Effector memory CD8-positive, alpha-beta T cell (primary cell): ENCODE results near the gene BMAL1.

Source experiments
- ATAC-seq: fragments of 150-1000 bp; cut with Tn5 transposase; replicated peaks from 2 replicates; pipeline ENCODE4 v1.10.0; 2021; ENCODE audit warnings: mild to moderate bottlenecking, moderate library complexity
- DNase-seq, 3 experiments: peaks; one replicate each; pipeline ENCODE4 v3.0.0; 2021
- H3K27ac Mint-ChIP-seq, 2 donors: one replicate each; pipeline ENCODE4 v1.8.0; 2022; ENCODE audit warnings: mild to moderate bottlenecking in 2 of 2, mixed read lengths in 2 of 2, moderate library complexity in 2 of 2
- H3K27me3 Mint-ChIP-seq, 2 donors: one replicate each; pipeline ENCODE4 v1.8.0; 2022; ENCODE audit warnings: mixed read lengths in 2 of 2
- H3K36me3 Mint-ChIP-seq: one replicate; pipeline ENCODE4 v1.8.0; 2022; ENCODE audit warnings: mild to moderate bottlenecking, moderate library complexity, mixed read lengths; ENCODE audit not compliant: insufficient read depth
- H3K4me1 Mint-ChIP-seq, 2 donors: one replicate each; pipeline ENCODE4 v1.8.0; 2022; ENCODE audit warnings: low read depth in 2 of 2, mixed read lengths in 2 of 2
- H3K4me3 Mint-ChIP-seq, 2 donors: one replicate each; pipeline ENCODE4 v1.8.0; 2022; ENCODE audit warnings: mild to moderate bottlenecking in 2 of 2, mixed read lengths in 2 of 2, moderate library complexity in 2 of 2
- H3K9me3 Mint-ChIP-seq, 2 donors: one replicate each; pipeline ENCODE4 v1.8.0; 2022; ENCODE audit warnings: mixed read lengths in 2 of 2

Gene BMAL1

DNA sequence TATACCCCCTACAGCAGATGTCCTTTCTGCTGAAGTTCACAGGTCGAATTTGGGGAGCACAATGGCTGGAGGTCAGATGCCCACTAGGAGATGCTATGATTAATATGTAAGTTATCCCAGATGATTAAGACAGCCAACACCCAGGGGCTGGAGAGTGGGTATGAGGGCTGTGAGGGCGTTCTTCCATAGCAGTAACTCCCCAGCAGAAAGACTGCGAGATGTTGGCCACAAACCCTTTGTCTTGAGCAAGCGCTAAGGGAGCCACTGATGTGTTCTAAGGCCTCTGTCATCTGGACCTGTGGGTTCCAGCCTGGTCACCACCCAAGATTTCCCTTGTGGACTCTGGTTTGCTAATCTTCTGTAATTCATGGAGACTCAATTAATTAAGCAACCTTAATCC lies 77.6 kb downstream of the BMAL1 start:
- Mint-ChIP-seq H3K27ac (peak overlapping the region in 1 of 2 donors; percentile 49), H3K4me1 (peaks cover 14 to 16% of the 10 kb centered on the region in 2 donors), H3K9me3 (no peaks in the 10 kb centered on the region), H3K27me3 (no peaks in the 10 kb centered on the region), H3K4me3 (no peak overlapping the region), H3K36me3 (peaks cover 58% of the 10 kb centered on the region)
- no peak for DNase-seq
- ATAC-seq = no peak

- Mint-ChIP-seq H3K36me3 (peaks cover 67% of the 10 kb centered on the region), H3K9me3 (no peaks in the 10 kb centered on the region), H3K27me3 (no peaks in the 10 kb centered on the region), H3K27ac (no peak overlapping the region), H3K4me1 (peaks cover 0 to 6% of the 10 kb centered on the region in 2 donors), H3K4me3 (no peak overlapping the region)
- no peak for DNase-seq
- ATAC-seq = no peak
Measured at GRCh38 chr11:13357232-13357631, 79.6 kb downstream of the BMAL1 start.

- ATAC-seq (no peak), DNase-seq (no peak)
- H3K9me3 Mint-ChIP-seq = no peaks in the 10 kb centered on the region
- H3K36me3 Mint-ChIP-seq = peaks cover 71% of the 10 kb centered on the region
- H3K27me3 Mint-ChIP-seq = no peaks in the 10 kb centered on the region
- H3K4me3 Mint-ChIP-seq = no peak overlapping the region
- H3K27ac Mint-ChIP-seq = no peak overlapping the region
- H3K4me1 Mint-ChIP-seq = peaks cover 0 to 5% of the 10 kb centered on the region in 2 donors
Measured at GRCh38 chr11:13358596-13359270, 81.1 kb downstream of the BMAL1 start.

- Mint-ChIP-seq H3K27ac (peak overlapping the region in 1 of 2 donors; percentile 35), H3K36me3 (peaks cover 80% of the 10 kb centered on the region), H3K27me3 (no peaks in the 10 kb centered on the region), H3K4me1 (no peaks in the 10 kb centered on the region), H3K4me3 (no peak overlapping the region), H3K9me3 (no peaks in the 10 kb centered on the region)
- ATAC-seq (no peak), DNase-seq (no peak)
Measured at GRCh38 chr11:13362596-13363109, 85.1 kb downstream of the BMAL1 start.

- peaks cover 71% of the 10 kb centered on the region for H3K36me3 Mint-ChIP-seq
- peak overlapping the region; percentile 39 to 52 for H3K27ac Mint-ChIP-seq
- H3K4me3 Mint-ChIP-seq = no peak overlapping the region
- H3K27me3 Mint-ChIP-seq = no peaks in the 10 kb centered on the region
- no peak for ATAC-seq
- H3K4me1 Mint-ChIP-seq = no peaks in the 10 kb centered on the region
- H3K9me3 Mint-ChIP-seq = no peaks in the 10 kb centered on the region
- no peak for DNase-seq
Measured at GRCh38 chr11:13364388-13364787, 86.8 kb downstream of the BMAL1 start.

- H3K36me3 Mint-ChIP-seq = peaks cover 56% of the 10 kb centered on the region
- DNase-seq (no peak), ATAC-seq (no peak)
Measured at GRCh38 chr11:13366266-13367026, 88.9 kb downstream of the BMAL1 start.

DNA sequence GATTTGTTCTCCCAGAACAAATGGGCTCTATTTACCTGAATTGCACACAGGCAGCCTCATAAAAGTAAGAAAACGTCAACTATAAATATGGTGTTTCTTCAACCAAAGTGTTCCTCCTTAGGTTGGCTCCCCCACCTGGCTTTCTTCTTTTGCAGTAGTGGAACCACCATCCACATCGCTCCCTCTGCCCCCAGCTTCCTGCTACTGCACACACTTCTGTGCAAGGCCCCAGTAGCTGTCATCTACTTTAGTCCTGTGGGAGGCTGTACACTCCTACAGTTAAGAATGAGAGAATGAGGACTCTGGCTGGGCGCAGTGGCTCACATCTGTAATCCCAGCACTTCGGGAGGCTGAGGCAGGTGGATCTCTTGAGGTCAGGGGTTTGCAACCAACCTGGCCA lies 89.5 kb downstream of the BMAL1 start:
- peaks cover 51% of the 10 kb centered on the region for H3K36me3 Mint-ChIP-seq

More at GRCh38 chr11:13366266-13367026, 88.9 kb downstream of the BMAL1 start:
- Mint-ChIP-seq H3K4me3 (no peak overlapping the region), H3K4me1 (no peaks in the 10 kb centered on the region), H3K27ac (peak overlapping the region in 1 of 2 donors; percentile 67), H3K9me3 (no peaks in the 10 kb centered on the region), H3K27me3 (no peaks in the 10 kb centered on the region)

DNA sequence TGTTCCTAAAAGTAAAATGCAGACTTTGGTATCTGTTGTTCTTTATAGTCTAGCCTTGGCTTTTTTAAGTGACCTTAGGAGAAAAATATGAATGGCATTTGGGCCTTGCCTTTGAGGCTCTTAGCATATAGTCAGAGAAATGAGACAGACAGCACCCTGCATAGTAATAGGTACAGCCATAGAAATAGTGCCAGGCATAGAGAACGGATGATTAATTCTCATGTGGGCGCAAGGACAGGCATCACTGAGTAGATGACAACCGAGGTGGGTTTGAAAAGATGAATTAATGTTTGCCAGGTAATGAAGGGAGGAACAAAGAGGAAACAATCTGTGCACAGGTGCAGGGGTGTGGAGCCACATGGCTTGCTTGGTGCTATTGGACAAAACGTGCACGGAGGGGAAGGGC lies 90.5 kb downstream of the BMAL1 start:
- Mint-ChIP-seq H3K4me1 (no peaks in the 10 kb centered on the region), H3K27me3 (no peaks in the 10 kb centered on the region), H3K4me3 (no peak overlapping the region), H3K27ac (peak overlapping the region in 1 of 2 donors; percentile 24), H3K9me3 (no peaks in the 10 kb centered on the region), H3K36me3 (peaks cover 46% of the 10 kb centered on the region)
- no peak for ATAC-seq
- DNase-seq = no peak

More for the DNA sequence above, 89.5 kb downstream of the BMAL1 start:
- Mint-ChIP-seq H3K27ac (peak overlapping the region in 1 of 2 donors; percentile 67), H3K9me3 (no peaks in the 10 kb centered on the region), H3K4me1 (no peaks in the 10 kb centered on the region), H3K4me3 (no peak overlapping the region), H3K27me3 (no peaks in the 10 kb centered on the region)
- no peak for DNase-seq
- ATAC-seq = no peak

GRCh38 chr11:13373216-13373615 lies 95.6 kb downstream of the BMAL1 start:
- Mint-ChIP-seq H3K4me3 (no peak overlapping the region), H3K36me3 (peaks cover 31% of the 10 kb centered on the region), H3K4me1 (peaks cover 6 to 11% of the 10 kb centered on the region in 2 donors), H3K27me3 (no peaks in the 10 kb centered on the region), H3K27ac (no peak overlapping the region), H3K9me3 (no peaks in the 10 kb centered on the region)
- DNase-seq (no peak), ATAC-seq (no peak)

- no peak overlapping the region for H3K4me3 Mint-ChIP-seq
Measured at GRCh38 chr11:13375798-13376197, 98.2 kb downstream of the BMAL1 start.

DNA sequence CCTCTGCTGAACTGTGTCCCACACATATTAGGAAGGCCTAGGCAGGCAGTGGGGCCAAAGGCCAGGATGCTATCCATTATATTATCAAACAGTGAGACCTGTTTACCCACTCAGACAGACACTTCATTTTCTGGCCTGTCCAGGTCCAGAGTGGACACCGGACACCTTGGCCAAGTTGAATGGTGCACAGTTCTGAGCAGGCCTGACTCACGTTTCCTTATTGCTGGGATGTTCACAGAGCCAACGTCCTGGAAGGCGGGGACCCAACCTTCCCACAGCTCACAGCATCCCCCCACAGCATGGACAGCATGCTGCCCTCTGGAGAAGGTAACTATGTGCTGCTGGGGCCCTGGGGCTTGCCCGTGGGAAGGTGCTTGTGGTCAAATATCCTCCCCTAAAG lies 98.8 kb downstream of the BMAL1 start:
- no peak for DNase-seq
- no peak for ATAC-seq
- Mint-ChIP-seq H3K9me3 (no peaks in the 10 kb centered on the region), H3K36me3 (peaks cover 39% of the 10 kb centered on the region), H3K27ac (peak overlapping the region in 1 of 2 donors; percentile 67), H3K4me1 (peaks cover 7 to 11% of the 10 kb centered on the region in 2 donors), H3K27me3 (no peaks in the 10 kb centered on the region), H3K4me3 (no peak overlapping the region)

More at GRCh38 chr11:13375798-13376197, 98.2 kb downstream of the BMAL1 start:
- Mint-ChIP-seq H3K27ac (peak overlapping the region in 1 of 2 donors; percentile 67), H3K27me3 (no peaks in the 10 kb centered on the region), H3K36me3 (peaks cover 35% of the 10 kb centered on the region), H3K9me3 (no peaks in the 10 kb centered on the region), H3K4me1 (peaks cover 7 to 11% of the 10 kb centered on the region in 2 donors)
- DNase-seq = no peak
- no peak for ATAC-seq

- Mint-ChIP-seq H3K9me3 (no peaks in the 10 kb centered on the region), H3K27ac (peak overlapping the region; percentile 67 to 72), H3K4me3 (no peak overlapping the region), H3K36me3 (peaks cover 41% of the 10 kb centered on the region), H3K4me1 (peaks cover 7 to 11% of the 10 kb centered on the region in 2 donors), H3K27me3 (no peaks in the 10 kb centered on the region)
- ATAC-seq (no peak), DNase-seq (no peak)
Measured at GRCh38 chr11:13376838-13377237, 99.2 kb downstream of the BMAL1 start.

GRCh38 chr11:13378316-13378715 lies 100.7 kb downstream of the BMAL1 start:
- Mint-ChIP-seq H3K27me3 (no peaks in the 10 kb centered on the region), H3K27ac (no peak overlapping the region), H3K36me3 (peaks cover 51% of the 10 kb centered on the region), H3K4me3 (no peak overlapping the region), H3K9me3 (no peaks in the 10 kb centered on the region), H3K4me1 (peaks cover 10 to 11% of the 10 kb centered on the region in 2 donors)
- DNase-seq (no peak), ATAC-seq (no peak)

DNA sequence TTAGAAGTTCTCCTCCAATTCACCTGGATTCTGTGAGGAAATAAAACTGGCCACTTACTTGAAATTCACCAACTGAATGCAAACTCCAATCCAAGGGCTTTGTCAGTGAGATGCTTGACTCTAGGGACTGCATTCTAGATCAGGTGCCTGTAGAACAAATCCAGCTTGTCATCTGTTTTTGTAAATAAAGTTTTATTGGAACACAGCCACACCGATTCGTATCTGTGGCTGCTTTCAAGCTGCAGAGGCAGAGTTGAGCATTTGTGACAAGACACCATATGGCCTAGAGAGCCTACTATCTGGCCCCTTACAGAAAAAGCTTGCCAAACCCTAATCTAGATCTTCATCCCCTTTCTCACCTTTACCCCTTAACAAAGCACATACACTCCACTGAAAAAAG lies 103.1 kb downstream of the BMAL1 start:
- Mint-ChIP-seq H3K4me3 (no peak overlapping the region), H3K36me3 (peaks cover 34% of the 10 kb centered on the region), H3K27me3 (no peaks in the 10 kb centered on the region), H3K4me1 (peaks cover 0 to 4% of the 10 kb centered on the region in 2 donors), H3K9me3 (no peaks in the 10 kb centered on the region), H3K27ac (peak overlapping the region in 1 of 2 donors; percentile 68)
- DNase-seq = no peak
- ATAC-seq = no peak
